Activated T-cell treated with anti-CD3 and anti-CD28 coated beads, Interleukin-2, amount 50 U/mL, for 48 hours (primary cell): ENCODE data around the gene SEPTIN2.
"Not testable (repeated sequence)": the region's sequence is repeated elsewhere in the genome, so short reads cannot be mapped to it uniquely, and the experiment has no call there.

Experiments used
- DNase-seq, 2 experiments: peaks; one replicate each; pipeline ENCODE4 v3.0.0-alpha.2; 2020

The SEPTIN2 gene

GRCh38 chr2:241315093-241315878 is 439 bp upstream of the SEPTIN2 start, which contains the start of gene HDLBP:
Gene HDLBP (minus strand): TSS chr2:241315672. CDS start chr2:241266869, 48,803 bp downstream.
- peak; percentile 100 for DNase-seq

DNA sequence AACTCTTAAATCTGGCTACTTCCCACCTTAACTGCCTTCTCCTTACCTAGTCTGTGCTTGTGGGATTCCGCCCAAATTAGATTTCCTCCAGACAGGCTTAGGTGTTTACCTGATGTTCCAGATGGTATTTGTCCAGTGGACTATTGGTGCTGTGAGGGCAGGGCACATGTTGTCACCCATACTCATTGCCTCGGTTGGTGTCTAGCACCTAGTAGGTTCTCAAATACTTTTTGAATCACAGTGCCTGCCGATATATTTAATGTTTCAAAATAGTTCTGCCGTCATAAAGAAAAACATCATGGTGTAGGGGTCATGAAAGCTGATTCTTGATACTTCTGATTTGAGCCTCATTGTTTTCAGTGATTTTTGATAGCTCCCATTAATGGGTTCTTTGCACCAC is 1.1 kb downstream of the SEPTIN2 start:
- no peak for DNase-seq

GRCh38 chr2:241317391-241317790 is 1.7 kb downstream of the SEPTIN2 start:
- DNase-seq, result no peak

GRCh38 chr2:241318830-241319229 is 3.1 kb downstream of the SEPTIN2 start:
- not testable (repeated sequence) for DNase-seq

DNA sequence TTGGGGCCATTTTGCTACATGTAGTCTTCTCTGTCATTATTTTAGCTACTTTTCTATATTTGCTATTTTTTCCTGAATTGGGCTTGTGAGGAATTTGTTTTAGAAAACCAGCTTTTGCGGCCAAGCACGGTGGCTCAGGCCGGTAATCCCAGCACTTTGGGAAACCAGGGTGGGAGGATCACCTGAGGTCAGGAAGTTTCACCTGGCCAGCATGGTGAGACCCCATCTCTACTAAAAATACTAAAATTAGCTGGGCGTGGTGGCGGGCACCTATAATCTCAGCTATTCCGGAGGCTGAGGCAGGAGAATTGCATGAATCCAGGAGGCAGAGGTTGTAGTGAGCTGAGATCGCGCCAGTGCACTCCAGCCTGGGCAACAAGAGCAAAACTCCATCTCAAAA is 4.7 kb downstream of the SEPTIN2 start:
- no peak for DNase-seq

DNA sequence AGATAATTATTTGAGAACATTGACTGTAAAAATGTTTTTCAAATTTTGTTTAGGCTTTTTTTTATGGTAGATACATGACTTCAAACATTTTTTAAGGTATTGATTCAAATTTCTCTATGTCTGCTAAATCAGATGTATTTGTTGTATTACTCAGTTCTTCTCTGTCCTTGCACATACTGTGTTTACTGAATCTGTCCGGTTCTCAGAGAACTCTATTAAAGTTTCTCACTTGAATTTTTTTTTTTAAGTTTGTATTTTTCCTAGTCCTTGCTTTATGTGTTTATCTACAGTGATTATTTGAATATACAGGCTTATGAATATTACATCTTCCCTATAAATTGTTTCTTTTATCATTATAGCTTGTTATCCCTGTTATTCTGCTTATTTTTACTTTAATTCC is 5.3 kb downstream of the SEPTIN2 start:
- no peak for DNase-seq

- DNase-seq, result no peak
These were observed 6.2 kb downstream of the SEPTIN2 start for GRCh38 chr2:241321886-241322285.

GRCh38 chr2:241323778-241324177 is 8.1 kb downstream of the SEPTIN2 start:
- no peak for DNase-seq

GRCh38 chr2:241324775-241325174 is 9.1 kb downstream of the SEPTIN2 start:
- no peak for DNase-seq

DNA sequence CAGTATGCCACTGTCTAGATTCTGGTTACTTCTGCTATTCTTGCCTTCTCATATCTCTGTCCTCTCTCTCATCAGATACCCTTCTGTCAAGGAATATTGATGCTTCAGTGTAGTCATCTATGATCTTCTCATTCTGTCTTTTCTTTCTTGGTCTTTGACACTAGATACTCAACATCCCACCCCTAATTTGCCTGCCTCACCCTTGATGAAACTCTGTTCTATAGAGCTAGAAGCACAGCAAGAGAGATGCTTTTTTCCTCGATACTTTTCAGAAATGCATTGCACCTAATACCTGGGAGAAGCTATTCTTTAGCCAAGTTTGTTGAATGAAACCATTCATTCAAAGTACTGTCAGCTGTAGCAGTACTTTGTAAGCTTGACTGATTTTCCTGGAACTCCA is 9.5 kb downstream of the SEPTIN2 start:
- DNase-seq, result no peak

GRCh38 chr2:241329669-241330615 is 14.2 kb downstream of the SEPTIN2 start:
- no peak for DNase-seq

DNA sequence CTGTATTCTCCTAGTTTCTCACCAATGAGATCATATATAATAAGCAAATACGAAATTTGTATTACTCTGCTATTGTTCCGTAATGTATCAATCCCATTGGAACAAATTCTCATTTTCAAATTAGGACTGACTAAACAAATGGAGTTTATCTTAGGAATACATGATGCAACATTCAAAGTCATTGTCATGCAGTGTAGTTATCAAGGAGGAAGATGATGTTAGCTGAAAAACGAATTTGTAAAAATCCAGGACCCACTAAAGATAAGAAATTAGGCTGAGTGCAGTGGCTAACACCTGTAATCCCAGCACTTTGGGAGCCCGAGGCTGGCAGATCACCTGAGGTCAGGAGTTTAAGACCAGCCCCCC is 14.9 kb downstream of the SEPTIN2 start:
- DNase-seq, result no peak

GRCh38 chr2:241334813-241335212 is 19.1 kb downstream of the SEPTIN2 start:
- no peak for DNase-seq

- no peak for DNase-seq
These were observed 24.3 kb downstream of the SEPTIN2 start for GRCh38 chr2:241339839-241340630.

GRCh38 chr2:241340631-241341163 is 25.0 kb downstream of the SEPTIN2 start:
- DNase-seq, result no peak

GRCh38 chr2:241344925-241345651 is 29.4 kb downstream of the SEPTIN2 start:
- no peak for DNase-seq

GRCh38 chr2:241349941-241350340 is 34.2 kb downstream of the SEPTIN2 start:
- DNase-seq, result no peak

GRCh38 chr2:241350530-241350877 is 34.8 kb downstream of the SEPTIN2 start:
- DNase-seq, result no peak

DNA sequence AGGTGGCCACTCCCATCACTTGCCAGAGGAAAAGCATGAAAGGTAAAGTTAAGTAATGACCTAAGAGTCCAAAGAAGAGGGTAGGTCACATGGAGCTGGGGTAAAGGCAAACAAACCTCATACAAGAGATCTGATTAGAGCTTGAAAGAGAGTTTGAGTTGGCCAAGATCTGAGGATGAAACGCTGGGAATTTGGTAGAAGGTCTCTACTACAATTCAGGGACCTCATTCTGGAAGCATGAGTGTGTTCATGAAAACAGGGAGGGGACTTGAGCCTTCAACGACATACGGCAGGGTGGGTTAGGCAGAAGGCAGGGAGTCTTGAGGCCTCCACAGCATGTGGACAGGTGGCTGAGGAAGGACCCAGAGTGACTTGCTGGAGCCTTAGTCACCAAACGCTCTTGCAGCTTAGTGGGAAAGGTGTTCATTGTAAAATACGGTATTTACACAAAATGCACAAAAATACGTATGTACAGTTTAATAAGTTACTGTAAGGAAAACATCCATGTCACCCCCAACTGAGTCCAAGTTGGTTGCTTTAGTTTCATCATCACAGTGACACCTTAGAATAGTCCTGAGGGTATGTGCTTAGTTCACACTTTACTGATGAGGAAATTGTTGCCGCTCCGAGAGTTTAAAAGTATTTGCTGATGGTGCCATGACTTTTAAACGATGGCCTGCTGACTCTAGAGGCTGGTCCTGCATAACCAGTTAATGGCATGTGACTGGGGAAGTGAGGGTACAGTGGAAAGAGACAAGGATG is 35.3 kb downstream of the SEPTIN2 start:
- no peak for DNase-seq

- no peak for DNase-seq
These were observed 35.9 kb downstream of the SEPTIN2 start for GRCh38 chr2:241351640-241352031.

DNA sequence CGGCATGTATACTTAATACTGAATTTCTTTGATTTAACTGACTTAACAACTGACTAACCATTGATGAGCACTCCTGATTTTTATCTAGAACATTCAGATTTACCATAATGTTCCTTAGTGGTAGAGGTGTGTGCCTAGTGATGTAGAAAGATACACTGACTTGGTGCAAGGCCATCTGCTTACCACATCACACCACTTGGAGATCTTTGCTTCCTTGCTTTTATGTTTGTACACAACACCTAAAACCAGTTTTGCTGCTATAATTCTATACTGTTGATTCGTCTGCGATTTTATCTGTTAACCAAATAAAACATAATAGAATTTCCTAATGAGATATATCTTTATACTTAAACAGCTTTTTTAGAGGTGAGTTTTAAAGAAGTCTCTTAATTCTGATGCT is 36.5 kb downstream of the SEPTIN2 start:
- no peak for DNase-seq
